HG03095 (cell line): Measurements from ENCODE around the gene PJA1.

ENCODE experiments used
- ATAC-seq: cut with Tn5 transposase; IDR thresholded peaks from one replicate; pipeline ENCODE4 v1.9.1; 2021; ENCODE audit warnings: moderate library complexity; ENCODE audit not compliant: unreplicated experiment

The PJA1 gene

GRCh38 chrX:69119122-69119521 is 46.1 kb downstream of the PJA1 start:
- ATAC-seq, result no peak

GRCh38 chrX:69117876-69118526 is 47.3 kb downstream of the PJA1 start:
- no peak for ATAC-seq

GRCh38 chrX:69116077-69116476 is 49.2 kb downstream of the PJA1 start:
- ATAC-seq, result no peak

- ATAC-seq, result no peak
Observed at GRCh38 chrX:69113723-69114122, 51.5 kb downstream of the PJA1 start.
